ENCODE measurements around the gene NPM1. TPM values are rescaled to one million over a fixed set of nuclear protein-coding genes. Genes with fewer than 3 reads are reported as not detected.
"Not testable (repeated sequence)": the region's sequence is repeated elsewhere in the genome, so short reads cannot be mapped to it uniquely, and the experiment has no call there.

The NPM1 gene
- total RNA-seq, 1 donor from 2014 or later, result 915 TPM

- DNase-seq, result no peak
These were observed 1.5 kb upstream of the NPM1 start for GRCh38 chr5:171386006-171386671.

- peak; percentile 81 for DNase-seq
These were observed 746 bp upstream of the NPM1 start for GRCh38 chr5:171386861-171387344.

GRCh38 chr5:171387970-171388815, 544 bp downstream of the NPM1 start:
- peak; percentile 51 for DNase-seq

- no peak for DNase-seq
These were observed 1.1 kb downstream of the NPM1 start for GRCh38 chr5:171388816-171389168.

GRCh38 chr5:171390883-171391677, 3.4 kb downstream of the NPM1 start:
- DNase-seq, result no peak

GRCh38 chr5:171391996-171392577, 4.4 kb downstream of the NPM1 start:
- no peak for DNase-seq

GRCh38 chr5:171392585-171393159, 5.0 kb downstream of the NPM1 start:
- no peak for DNase-seq

GRCh38 chr5:171395042-171395441, 7.4 kb downstream of the NPM1 start:
- no peak for DNase-seq

GRCh38 chr5:171396583-171396982, 8.9 kb downstream of the NPM1 start:
- DNase-seq, result not testable (repeated sequence)

GRCh38 chr5:171397190-171397589, 9.5 kb downstream of the NPM1 start:
- DNase-seq, result no peak

GRCh38 chr5:171397599-171397998, 9.9 kb downstream of the NPM1 start:
- DNase-seq, result no peak

GRCh38 chr5:171398660-171399059, 11.0 kb downstream of the NPM1 start:
- DNase-seq, result not testable (repeated sequence)

- no peak for DNase-seq
These were observed 12.5 kb downstream of the NPM1 start for GRCh38 chr5:171400169-171400568.

GRCh38 chr5:171401167-171401947, 13.7 kb downstream of the NPM1 start:
- no peak for DNase-seq

GRCh38 chr5:171402751-171403150, 15.1 kb downstream of the NPM1 start:
- not testable (repeated sequence) for DNase-seq

GRCh38 chr5:171405615-171406014, 18.0 kb downstream of the NPM1 start:
- no peak for DNase-seq

GRCh38 chr5:171407234-171407633, 19.6 kb downstream of the NPM1 start:
- no peak for DNase-seq

GRCh38 chr5:171409164-171410136, 21.8 kb downstream of the NPM1 start:
- DNase-seq, result no peak

- no peak for DNase-seq
These were observed 22.5 kb downstream of the NPM1 start for GRCh38 chr5:171410181-171410580.

- DNase-seq, result no peak
These were observed 24.5 kb downstream of the NPM1 start for GRCh38 chr5:171412186-171412585.
